Gastroesophageal sphincter (tissue), 3 donors: ENCODE data around the gene ATE1.

Experiments used
- POLR2AphosphoS5 ChIP-seq: sonication (generic); formaldehyde crosslinking; IDR thresholded peaks from one replicate; pipeline ENCODE4 v1.6.1; 2017; ENCODE audit warnings: antibody characterized with exemption
- TF ChIP-seq, protein P1 (sequence below), 4 experiments: fragments of 200-600 bp in 2 of 4; fragments of 450-650 bp in 2 of 4; sonication (generic) in 1 of 4; IDR thresholded peaks; one replicate each; pipeline ENCODE4 v1.5.1; 2017 to 2019; ENCODE audit warnings: antibody characterized with exemption in 4 of 4, mild to moderate bottlenecking in 2 of 4, moderate library complexity in 2 of 4

DNA sequence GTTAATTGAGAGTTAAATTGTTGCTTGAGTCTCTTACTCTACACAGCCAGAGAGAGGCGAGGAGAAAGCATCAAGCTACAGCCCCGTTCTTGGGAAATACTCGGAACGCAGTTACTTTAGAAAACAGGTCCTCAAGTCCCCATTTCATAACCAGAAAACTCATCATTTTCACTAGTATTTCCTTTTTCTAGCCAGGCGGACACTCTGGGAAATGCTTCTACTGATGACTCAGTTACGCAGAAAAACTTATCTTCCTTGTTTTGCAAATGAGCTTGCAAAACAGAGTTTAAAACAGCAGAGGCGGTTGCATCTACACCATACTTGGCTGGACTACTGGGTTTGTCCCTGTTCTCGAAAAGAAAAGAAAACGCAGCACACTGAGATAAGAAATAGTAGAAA lies 218.2 kb downstream of the ATE1 start:
- TF ChIP-seq, protein P1, sequence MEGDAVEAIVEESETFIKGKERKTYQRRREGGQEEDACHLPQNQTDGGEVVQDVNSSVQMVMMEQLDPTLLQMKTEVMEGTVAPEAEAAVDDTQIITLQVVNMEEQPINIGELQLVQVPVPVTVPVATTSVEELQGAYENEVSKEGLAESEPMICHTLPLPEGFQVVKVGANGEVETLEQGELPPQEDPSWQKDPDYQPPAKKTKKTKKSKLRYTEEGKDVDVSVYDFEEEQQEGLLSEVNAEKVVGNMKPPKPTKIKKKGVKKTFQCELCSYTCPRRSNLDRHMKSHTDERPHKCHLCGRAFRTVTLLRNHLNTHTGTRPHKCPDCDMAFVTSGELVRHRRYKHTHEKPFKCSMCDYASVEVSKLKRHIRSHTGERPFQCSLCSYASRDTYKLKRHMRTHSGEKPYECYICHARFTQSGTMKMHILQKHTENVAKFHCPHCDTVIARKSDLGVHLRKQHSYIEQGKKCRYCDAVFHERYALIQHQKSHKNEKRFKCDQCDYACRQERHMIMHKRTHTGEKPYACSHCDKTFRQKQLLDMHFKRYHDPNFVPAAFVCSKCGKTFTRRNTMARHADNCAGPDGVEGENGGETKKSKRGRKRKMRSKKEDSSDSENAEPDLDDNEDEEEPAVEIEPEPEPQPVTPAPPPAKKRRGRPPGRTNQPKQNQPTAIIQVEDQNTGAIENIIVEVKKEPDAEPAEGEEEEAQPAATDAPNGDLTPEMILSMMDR (IDR thresholded peaks at IDR 0.05): no peak
- no peak for TF ChIP-seq POLR2AphosphoS5
